A673 (cell line): ENCODE results near the gene AKIP1. TPM values are rescaled to one million over a fixed set of nuclear protein-coding genes. Genes with fewer than 3 reads are reported as not detected.

Source experiments
- BruUV-seq: library from RNA; stranded (reverse); fragments of 400-500 nt; replicated peaks from 2 replicates; lab custom pipeline; 2021; lab: Mats Ljungman, UMichigan
- CTCF ChIA-PET: fragments of 300-600 bp; sonication (Branson Sonifier 250); formaldehyde crosslinking; loops from one replicate; lab custom pipeline; 2022; ENCODE audit warnings: antibody characterized with exemption; lab: Charles Lee
- POLR2A ChIA-PET: fragments of 300-600 bp; sonication (Branson Sonifier 250); formaldehyde crosslinking; loops from one replicate; lab custom pipeline; 2022; ENCODE audit warnings: antibody characterized with exemption; ENCODE audit not compliant: low non-redundant PET; lab: Charles Lee
- DNase-seq: peaks from one replicate; pipeline ENCODE4 v3.0.0-alpha.2; 2015; ENCODE audit warnings: low spot score
- H3K27ac ChIP-seq: fragments of 200-600 bp; sonication (generic); 2 replicates; pipeline ENCODE4 v1.5.1; 2016; ENCODE audit warnings: mixed run types, low read depth, mild to moderate bottlenecking, mixed read lengths, antibody characterized with exemption, low read length; ENCODE audit not compliant: poor library complexity, severe bottlenecking
- H3K27me3 ChIP-seq: fragments of 200-600 bp; sonication (generic); replicated peaks from 2 replicates; pipeline ENCODE4 v1.6.1; 2017; ENCODE audit warnings: mixed run types, low read depth, mild to moderate bottlenecking, mixed read lengths, antibody characterized with exemption, low read length; ENCODE audit not compliant: insufficient read depth, poor library complexity
- H3K36me3 ChIP-seq: fragments of 200-600 bp; sonication (generic); 2 replicates; pipeline ENCODE4 v1.6.1; 2016; ENCODE audit warnings: mixed run types, mild to moderate bottlenecking, mixed read lengths, antibody characterized with exemption, low read length; ENCODE audit not compliant: insufficient read depth, poor library complexity, severe bottlenecking
- H3K4me1 ChIP-seq: fragments of 200-600 bp; sonication (generic); 2 replicates; pipeline ENCODE4 v1.6.1; 2017; ENCODE audit warnings: mixed run types, mild to moderate bottlenecking, mixed read lengths, antibody characterized with exemption, low read length; ENCODE audit not compliant: insufficient read depth, poor library complexity, severe bottlenecking
- H3K4me3 ChIP-seq: fragments of 200-600 bp; sonication (generic); 2 replicates; pipeline ENCODE4 v1.5.1; 2016; ENCODE audit warnings: low read depth, mixed run types, mild to moderate bottlenecking, mixed read lengths, low read length; ENCODE audit not compliant: poor library complexity, severe bottlenecking
- H3K9me3 ChIP-seq: fragments of 200-600 bp; sonication (generic); 2 replicates; pipeline ENCODE4 v1.6.1; 2016; ENCODE audit warnings: mixed run types, low read depth, mild to moderate bottlenecking, mixed read lengths, antibody characterized with exemption, low read length; ENCODE audit not compliant: poor library complexity, severe bottlenecking
- EZH2 ChIP-seq: fragments of 200-600 bp; sonication (generic); IDR thresholded peaks from 2 replicates; pipeline ENCODE4 v1.6.1; 2017; ENCODE audit warnings: borderline replicate concordance, low read depth, mild to moderate bottlenecking, mixed read lengths, antibody characterized with exemption, low read length; ENCODE audit not compliant: poor library complexity, severe bottlenecking
- intact Hi-C: fragments of 100-400 bp; cut with micrococcal nuclease; formaldehyde crosslinking; loops from one replicate; pipeline ENCODE4 v1.10.0; 2022; ENCODE audit not compliant: unreplicated experiment
- total RNA-seq: library from RNA; stranded (reverse); gene quantifications from 2 replicates; pipeline ENCODE4 v1.2.3, GENCODE V29; 2021
- TF ChIP-seq, protein P1 (sequence below): fragments of 300-800, 200-600 bp; sonication (generic); conservative IDR thresholded peaks from 2 replicates; pipeline ENCODE4 v1.5.1; 2017; ENCODE audit warnings: low read depth, mild to moderate bottlenecking, antibody characterized with exemption, low read length, moderate library complexity, mixed read lengths

The AKIP1 gene
- total RNA-seq, 1 experiment from 2014 or later, result 26.7 TPM

DNA sequence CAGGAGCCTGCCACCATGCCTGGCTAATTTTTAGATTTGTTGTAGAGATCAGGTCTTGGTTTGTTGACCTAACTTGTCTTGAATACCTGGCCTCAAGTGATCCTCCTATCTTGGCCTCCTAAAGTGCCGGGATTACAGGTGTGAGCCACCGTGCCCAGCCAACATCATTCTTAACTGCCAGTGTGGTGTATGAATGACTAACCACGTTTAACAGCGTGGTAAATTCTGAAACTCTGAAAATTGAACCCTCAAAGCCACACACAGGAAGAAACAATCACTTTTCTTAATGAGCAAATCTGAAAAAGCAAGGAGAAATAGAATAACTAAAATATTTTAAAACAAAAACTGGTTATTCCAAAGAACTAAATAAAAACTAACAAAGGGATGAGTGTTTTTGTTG, 45.9 kb downstream of the AKIP1 start:
- no peaks in the 10 kb centered on the region for H3K4me1 ChIP-seq

DNA sequence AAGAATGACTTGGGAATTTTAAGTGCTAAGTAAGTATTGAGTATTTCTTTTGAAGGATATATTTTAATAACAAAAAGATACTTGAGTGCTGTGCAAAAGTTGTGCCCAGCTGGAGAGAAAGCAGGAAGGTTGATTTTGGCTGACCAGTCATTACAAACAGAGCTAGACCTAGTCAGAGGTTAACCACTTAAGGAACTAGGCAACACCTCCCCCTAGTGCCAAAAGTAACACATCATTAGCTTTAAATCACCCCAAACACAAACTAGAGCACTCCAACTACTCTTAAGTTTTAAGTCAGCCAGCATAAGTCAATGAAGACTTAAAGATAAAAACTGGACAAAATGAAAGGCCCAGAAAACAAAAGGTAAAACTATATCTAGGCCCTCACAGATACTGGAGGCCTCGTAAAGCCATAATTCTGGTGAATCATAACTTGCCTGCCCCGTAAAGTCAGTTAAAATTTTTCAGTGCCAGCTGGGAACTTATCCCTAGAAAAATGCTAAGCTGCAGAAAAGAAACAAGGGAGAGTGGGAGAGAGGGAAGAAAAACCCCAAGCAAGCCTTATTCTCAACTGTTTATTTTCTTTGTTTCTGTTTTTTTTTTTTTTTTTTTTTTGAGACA, 48.7 kb downstream of the AKIP1 start:
- POLR2A ChIA-PET, result no interaction called here
- CTCF ChIA-PET, result interaction anchor here (0.5 to 1.6 kb wide), 9 partner anchors 35 to 697 kb away, joined by 3 to 8 read pairs (median 3); no protein-coding TSS in a partner anchor

More for the DNA sequence above, 45.9 kb downstream of the AKIP1 start:
- no peak overlapping the region for H3K4me3 ChIP-seq
- no peaks in the 10 kb centered on the region for H3K36me3 ChIP-seq
- CTCF ChIA-PET, result interaction anchor here (0.6 kb wide), 1 partner anchor 25 kb away, joined by 3 read pairs; no protein-coding TSS in a partner anchor
- DNase-seq, result no peak
- H3K9me3 ChIP-seq, result no peaks in the 10 kb centered on the region
- POLR2A ChIA-PET, result no interaction called here
- intact Hi-C loops, result no loop called here
- H3K27ac ChIP-seq, result no peak overlapping the region
- no peaks in the 10 kb centered on the region for H3K27me3 ChIP-seq
- TF ChIP-seq, protein P1, sequence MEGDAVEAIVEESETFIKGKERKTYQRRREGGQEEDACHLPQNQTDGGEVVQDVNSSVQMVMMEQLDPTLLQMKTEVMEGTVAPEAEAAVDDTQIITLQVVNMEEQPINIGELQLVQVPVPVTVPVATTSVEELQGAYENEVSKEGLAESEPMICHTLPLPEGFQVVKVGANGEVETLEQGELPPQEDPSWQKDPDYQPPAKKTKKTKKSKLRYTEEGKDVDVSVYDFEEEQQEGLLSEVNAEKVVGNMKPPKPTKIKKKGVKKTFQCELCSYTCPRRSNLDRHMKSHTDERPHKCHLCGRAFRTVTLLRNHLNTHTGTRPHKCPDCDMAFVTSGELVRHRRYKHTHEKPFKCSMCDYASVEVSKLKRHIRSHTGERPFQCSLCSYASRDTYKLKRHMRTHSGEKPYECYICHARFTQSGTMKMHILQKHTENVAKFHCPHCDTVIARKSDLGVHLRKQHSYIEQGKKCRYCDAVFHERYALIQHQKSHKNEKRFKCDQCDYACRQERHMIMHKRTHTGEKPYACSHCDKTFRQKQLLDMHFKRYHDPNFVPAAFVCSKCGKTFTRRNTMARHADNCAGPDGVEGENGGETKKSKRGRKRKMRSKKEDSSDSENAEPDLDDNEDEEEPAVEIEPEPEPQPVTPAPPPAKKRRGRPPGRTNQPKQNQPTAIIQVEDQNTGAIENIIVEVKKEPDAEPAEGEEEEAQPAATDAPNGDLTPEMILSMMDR, result no peak
- no peak for TF ChIP-seq EZH2
- BruUV-seq, result no TSS peak

DNA sequence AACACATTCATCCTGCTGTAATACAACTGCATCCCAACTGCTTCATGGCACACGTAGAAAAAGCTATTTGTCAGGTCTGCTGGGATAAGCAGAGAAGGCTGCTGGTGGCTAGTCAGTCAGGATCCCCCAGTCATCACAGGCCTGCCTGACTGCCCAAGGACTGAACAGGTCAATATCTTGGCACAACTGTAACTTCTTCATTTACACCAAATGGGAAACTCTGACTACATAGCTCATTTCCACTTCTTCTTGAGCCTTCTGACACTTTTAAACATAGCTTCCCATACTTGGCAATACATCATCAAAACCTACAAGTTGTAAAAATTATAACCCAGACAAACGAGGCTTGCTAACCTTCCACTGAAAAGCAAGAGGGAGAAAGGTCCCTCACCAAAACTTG, 50.4 kb downstream of the AKIP1 start:
- Histone ChIP-seq H3K27ac (no peak overlapping the region), H3K9me3 (no peaks in the 10 kb centered on the region), H3K4me3 (no peak overlapping the region), H3K36me3 (no peaks in the 10 kb centered on the region), H3K27me3 (no peaks in the 10 kb centered on the region), H3K4me1 (no peaks in the 10 kb centered on the region)
- intact Hi-C loops, result loop anchor here (10.0 kb wide), 1 partner anchor 277 kb away; the partner anchor contains the start of genes RPL27A and TRIM66
- CTCF ChIA-PET, result interaction anchor here (0.7 kb wide), 1 partner anchor 176 kb away, joined by 3 read pairs; no protein-coding TSS in a partner anchor
- no peak for TF ChIP-seq EZH2
- TF ChIP-seq, protein P1, result no peak
- no peak for DNase-seq
- POLR2A ChIA-PET, result no interaction called here
- BruUV-seq, result no TSS peak

More for the DNA sequence above, 48.7 kb downstream of the AKIP1 start:
- no peaks in the 10 kb centered on the region for H3K36me3 ChIP-seq
- no peaks in the 10 kb centered on the region for H3K4me1 ChIP-seq
- no peaks in the 10 kb centered on the region for H3K27me3 ChIP-seq
- H3K9me3 ChIP-seq, result no peaks in the 10 kb centered on the region
- H3K4me3 ChIP-seq, result no peak overlapping the region
- H3K27ac ChIP-seq, result no peak overlapping the region
- TF ChIP-seq, protein P1, result peak; percentile 68
- no peak for TF ChIP-seq EZH2
- peak; percentile 66 for DNase-seq
- no TSS peak for BruUV-seq
- intact Hi-C loops, result loop anchor here (1.0 to 10.0 kb wide), 2 partner anchors 45 to 275 kb away; partner anchors contain the start of genes RPL27A and TRIM66
